ENCODE measurements around the gene PKDCC.

DNA sequence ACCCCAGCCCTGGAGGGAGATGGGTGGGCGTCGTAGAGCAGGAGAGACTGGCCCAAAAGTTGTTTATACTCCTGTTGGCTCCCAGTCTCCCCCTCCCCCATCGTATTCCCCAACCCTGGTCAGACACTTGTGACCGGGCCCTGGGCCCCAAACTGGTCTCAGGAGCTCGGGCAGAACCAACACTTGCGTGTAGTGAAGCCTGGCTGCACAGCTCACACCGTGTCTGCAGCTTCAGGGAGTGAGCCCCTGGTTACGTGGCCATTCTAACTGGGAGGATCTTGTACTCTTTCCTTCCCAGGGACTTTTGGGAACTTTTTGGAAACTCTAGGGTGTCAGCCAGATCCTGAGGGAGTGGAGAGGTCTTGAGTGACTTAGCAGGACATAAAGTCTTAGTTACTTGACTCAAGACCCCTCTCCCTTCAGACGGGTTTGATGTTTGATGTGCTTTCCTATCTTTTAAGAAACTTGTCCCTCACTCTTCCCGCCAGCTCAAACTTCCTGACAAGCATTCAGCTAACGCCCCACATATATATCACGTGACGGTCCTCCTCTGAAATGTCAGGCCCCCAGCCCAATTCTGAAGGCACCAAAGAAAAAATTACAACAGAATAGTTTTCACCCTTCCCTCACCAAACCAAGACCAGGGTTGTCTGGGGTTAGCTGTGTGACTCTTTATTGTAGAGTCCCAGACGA is 2.3 kb downstream of the PKDCC start:
- TF ChIP-seq CTCF (IDR thresholded peaks at IDR 0.05): no peak
- peak; percentile 11 to 33 for TF ChIP-seq POLR2A (IDR thresholded peaks at IDR 0.05)
